Small intestine (tissue), 7 donors: Measurements from ENCODE around the gene PPP1R9A. TPM values are rescaled to one million over a fixed set of nuclear protein-coding genes. Genes with fewer than 3 reads are reported as not detected.

Source experiments
- DNase-seq, 2 donors: peaks; one replicate each; pipeline versions ENCODE4 v3.0.0 to v3.0.0-alpha.2; 2013
- FAIRE-seq: peaks from 2 replicates; lab custom pipeline; 2012; peaks lifted over from hg19 to GRCh38; lab: Jason Lieb, UNC
- H3K27ac ChIP-seq, 3 donors: one replicate each; pipeline ENCODE4 v1.5.1; 2013; ENCODE audit warnings: low read length in 2 of 3, mild to moderate bottlenecking in 2 of 3, control low read depth in 1 of 3, inconsistent platforms in 1 of 3, low read depth in 1 of 3, moderate library complexity in 1 of 3
- H3K27me3 ChIP-seq, 3 donors: one replicate each; pipeline ENCODE4 v1.6.1; 2013; ENCODE audit warnings: low read length in 3 of 3, inconsistent platforms in 1 of 3; ENCODE audit not compliant: control insufficient read depth in 3 of 3, insufficient read depth in 3 of 3
- H3K36me3 ChIP-seq, 3 donors: one replicate each; pipeline ENCODE4 v1.6.1; 2013; ENCODE audit warnings: low read length in 3 of 3, inconsistent platforms in 1 of 3, low read depth in 1 of 3, mild to moderate bottlenecking in 1 of 3, moderate library complexity in 1 of 3; ENCODE audit not compliant: control insufficient read depth in 3 of 3, insufficient read depth in 2 of 3
- H3K4me1 ChIP-seq, 3 donors: one replicate each; pipeline ENCODE4 v1.6.1; 2013; ENCODE audit warnings: low read length in 2 of 3, inconsistent platforms in 1 of 3, low read depth in 1 of 3, mild to moderate bottlenecking in 1 of 3, moderate library complexity in 1 of 3; ENCODE audit not compliant: control insufficient read depth in 3 of 3, insufficient read depth in 2 of 3
- H3K4me3 ChIP-seq, 3 donors: one replicate each; pipeline ENCODE4 v1.5.1; 2013; ENCODE audit warnings: low read length in 3 of 3, control low read depth in 1 of 3, inconsistent platforms in 1 of 3, low read depth in 1 of 3, mild to moderate bottlenecking in 1 of 3, moderate library complexity in 1 of 3
- H3K9me3 ChIP-seq, 2 donors: one replicate each; pipeline ENCODE4 v1.6.1; 2013; ENCODE audit warnings: low read depth in 1 of 2, low read length in 1 of 2; ENCODE audit not compliant: control insufficient read depth in 2 of 2, insufficient read depth in 1 of 2
- WGBS, 3 donors: extraction: QIAGEN DNeasy Blood & Tissue Kit; methylation state at CpG; one replicate each; pipeline ENCODE4 v1.1.7; 2013; 5-methylcytosine and 5-hydroxymethylcytosine counted together
- polyA plus RNA-seq, 4 donors: library from polyadenylated mRNA; stranded (reverse) in 3 of 4; unstranded in 1 of 4; fragments of 200-250 nt in 3 of 4; fragments of 120-200 nt in 1 of 4; gene quantifications; one replicate each; pipeline versions ENCODE4 v1.2.1 to v1.2.3, GENCODE V29; 2013
- donor health status: healthy with polysubstance abuse.
- donor health status: control.
- donor health status: control.
- donor health status: Bipolar disorder and iron deficiency.
- donor health status: healthy.

The PPP1R9A gene
- polyA plus RNA-seq, 4 donors, result 0.27 to 13.3 (median 1.6) TPM

DNA sequence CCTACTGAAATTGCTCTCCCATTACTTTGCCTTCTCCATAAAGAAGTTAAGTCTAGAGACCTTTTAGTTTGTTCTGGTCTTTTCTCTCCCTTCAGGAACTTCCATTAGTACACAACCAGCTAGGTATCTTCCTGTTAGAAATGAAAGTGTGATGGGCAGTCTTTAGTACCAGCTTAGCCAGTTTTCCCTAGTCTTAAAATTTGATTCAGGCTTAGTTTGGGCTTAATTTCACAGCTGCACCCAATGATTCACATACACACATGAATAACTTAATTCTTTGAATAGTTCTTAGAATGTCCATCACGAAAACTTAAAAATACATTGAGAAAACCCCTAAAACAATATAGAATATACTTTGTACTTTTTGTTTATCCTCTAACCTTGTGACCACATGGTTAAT, 2.4 kb upstream of the PPP1R9A start:
- no peak for FAIRE-seq
- Histone ChIP-seq H3K9me3 (no peaks in the 10 kb centered on the region), H3K27ac (no peak overlapping the region), H3K4me1 (peaks cover 0 to 10% (median 0%) of the 10 kb centered on the region in 3 donors), H3K36me3 (no peaks in the 10 kb centered on the region), H3K4me3 (no peak overlapping the region), H3K27me3 (no peaks in the 10 kb centered on the region)
- DNase-seq, result no peak
- WGBS, 3 donors, result 90 to 91% (median 91%) methylated on average over 1 of the region's 1 CpG

DNA sequence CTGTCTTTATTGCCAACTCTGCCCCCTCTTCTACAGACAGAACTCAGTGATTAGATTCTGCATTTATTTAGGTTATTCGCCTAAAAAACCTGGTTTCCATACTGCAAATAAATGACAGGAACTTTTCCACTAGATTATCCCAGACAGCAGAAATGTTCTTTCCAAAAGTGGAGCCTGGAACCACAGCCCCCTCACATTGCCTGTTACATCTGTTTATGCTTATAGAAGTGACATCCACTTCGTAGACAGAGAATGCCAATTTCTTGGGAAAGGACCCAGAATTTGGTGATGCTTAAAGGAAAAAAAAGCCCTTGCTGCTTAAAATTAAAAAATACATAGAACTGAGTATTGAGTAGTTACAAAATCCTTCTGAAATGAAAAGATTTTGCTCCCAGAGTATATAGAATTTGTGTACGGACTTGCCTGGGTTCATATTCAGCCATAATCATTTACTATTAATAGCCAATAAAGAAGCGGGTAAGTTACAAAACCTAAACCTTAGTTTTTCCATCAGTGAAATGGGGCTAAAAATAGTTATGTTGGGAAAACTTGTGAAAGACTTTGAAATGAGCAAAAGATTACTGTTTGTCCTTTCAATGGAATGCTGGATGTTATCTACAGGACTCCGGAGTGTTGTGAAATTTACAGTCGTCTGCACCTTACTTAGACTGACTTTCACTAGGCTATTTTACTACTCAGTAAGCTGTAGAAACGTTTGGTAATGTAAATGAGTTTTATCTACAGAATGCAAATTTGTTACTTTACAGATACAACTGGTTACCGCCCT, 1.1 kb upstream of the PPP1R9A start:
- H3K4me3 ChIP-seq, result no peak overlapping the region
- H3K27ac ChIP-seq, result peak overlapping the region in 1 of 3 donors; percentile 88
- no peaks in the 10 kb centered on the region for H3K9me3 ChIP-seq
- DNase-seq, result peak in 1 of 2 donors; percentile 72
- WGBS, 3 donors, result 81 to 87% (median 83%) methylated on average over 8 of the region's 8 CpGs
- no peak for FAIRE-seq
- H3K4me1 ChIP-seq, result peaks cover 0 to 10% (median 0%) of the 10 kb centered on the region in 3 donors
- no peaks in the 10 kb centered on the region for H3K27me3 ChIP-seq
- H3K36me3 ChIP-seq, result no peaks in the 10 kb centered on the region

DNA sequence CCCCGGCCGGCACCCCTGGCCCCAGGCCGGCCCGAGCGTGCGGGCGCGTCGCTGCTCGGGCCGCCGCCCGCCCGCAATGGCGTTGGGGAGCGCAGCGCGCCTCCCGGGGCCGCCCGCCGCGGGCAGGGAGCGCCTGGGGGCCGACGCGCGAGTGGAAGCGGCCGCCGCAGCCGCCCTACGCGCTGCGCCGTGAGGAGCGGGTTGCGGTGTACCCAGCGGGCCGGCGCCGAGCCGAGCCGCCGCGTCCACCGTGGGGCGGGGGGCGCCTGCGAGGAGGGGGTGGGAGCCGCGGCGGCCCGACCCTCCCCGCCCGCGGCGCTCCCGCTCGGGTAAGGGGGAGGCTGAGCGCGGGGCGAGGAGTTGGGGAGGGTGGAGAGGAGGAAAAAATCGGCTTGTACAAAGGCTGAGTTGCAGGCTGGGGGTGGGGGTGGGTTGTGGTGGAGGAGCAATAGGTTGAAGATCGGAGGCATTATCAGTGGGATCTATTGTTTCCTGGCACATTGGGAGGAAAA, 473 bp downstream of the PPP1R9A start:
- WGBS, 3 donors, result 1 to 2% (median 1%) methylated on average over 18 to 65 of the region's 65 CpGs
- Histone ChIP-seq H3K4me3 (peak overlapping the region; percentile 53 to 77 (median 67)), H3K9me3 (no peaks in the 10 kb centered on the region), H3K27ac (peak overlapping the region; percentile 9 to 88 (median 64)), H3K4me1 (peaks cover 0 to 13% (median 0%) of the 10 kb centered on the region in 3 donors), H3K36me3 (no peaks in the 10 kb centered on the region), H3K27me3 (no peaks in the 10 kb centered on the region)
- DNase-seq, result no peak
- FAIRE-seq, result no peak

DNA sequence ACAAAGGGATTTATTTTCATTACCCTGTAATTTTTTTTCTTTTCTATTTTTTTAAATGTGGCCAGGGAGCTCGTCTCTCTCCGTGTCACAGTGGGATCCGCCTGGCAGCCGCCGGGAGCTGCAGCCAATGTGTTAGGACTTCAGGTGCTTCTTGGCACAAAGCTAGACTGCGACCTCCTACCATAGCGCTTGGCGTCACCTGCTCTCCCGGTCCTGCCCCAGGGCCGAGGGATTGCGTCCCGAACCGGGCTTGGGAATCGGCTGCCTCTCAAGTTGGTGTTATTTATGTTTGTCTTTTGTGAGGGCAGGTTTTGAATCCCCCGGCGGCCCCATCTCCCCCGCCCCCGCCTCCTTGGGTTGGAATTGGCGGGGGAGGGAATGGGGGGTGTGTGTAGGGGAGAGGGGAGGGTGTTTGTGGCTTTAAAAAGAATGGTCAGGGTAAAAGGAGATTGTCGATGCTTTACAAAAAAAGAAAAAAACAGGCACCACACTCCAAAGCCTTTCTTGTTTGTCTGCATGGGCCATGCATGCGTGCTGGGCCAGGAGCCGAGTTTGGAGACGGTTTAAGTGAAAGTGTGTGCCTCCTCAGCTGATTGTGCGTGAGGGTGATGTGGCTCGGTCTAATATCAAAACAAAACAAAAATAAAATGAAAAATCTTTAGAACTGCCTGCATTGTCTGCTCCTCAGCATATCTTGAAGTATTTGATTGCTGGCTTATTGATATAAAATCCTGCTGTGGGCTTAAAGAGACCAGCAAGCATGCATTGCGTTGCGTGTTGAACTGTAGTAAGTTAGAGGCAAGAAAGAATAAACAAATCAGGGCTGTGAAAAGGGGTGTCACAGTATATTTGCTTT, 1.2 kb downstream of the PPP1R9A start:
- WGBS, 3 donors, result 2 to 5% (median 4%) methylated on average over 27 of the region's 27 CpGs
- no peaks in the 10 kb centered on the region for H3K36me3 ChIP-seq
- peak overlapping the region in 2 of 3 donors; percentile 64 to 81 for H3K27ac ChIP-seq
- FAIRE-seq (no peak), DNase-seq (peak; percentile 42 to 79)
- H3K4me3 ChIP-seq, result peak overlapping the region; percentile 53 to 77 (median 67)
- H3K27me3 ChIP-seq, result no peaks in the 10 kb centered on the region
- H3K9me3 ChIP-seq, result no peaks in the 10 kb centered on the region
- H3K4me1 ChIP-seq, result peaks cover 0 to 13% (median 0%) of the 10 kb centered on the region in 3 donors

DNA sequence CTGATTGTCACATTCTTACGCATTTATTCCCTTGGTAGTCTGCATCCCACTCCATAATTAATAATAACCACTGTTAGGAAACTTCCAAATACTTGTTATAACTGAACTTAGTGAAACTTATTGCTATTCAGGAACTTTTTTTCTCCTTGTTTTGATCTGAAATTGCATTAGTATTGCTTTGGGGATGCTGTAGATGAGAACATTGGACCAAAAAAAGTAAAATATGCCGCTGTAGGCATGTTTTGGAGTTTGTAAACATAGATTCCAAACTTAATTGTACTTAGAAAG, 1.7 kb downstream of the PPP1R9A start:
- H3K4me1 ChIP-seq, result peaks cover 0 to 13% (median 0%) of the 10 kb centered on the region in 3 donors
- H3K4me3 ChIP-seq, result peak overlapping the region in 1 of 3 donors; percentile 77
- no peaks in the 10 kb centered on the region for H3K27me3 ChIP-seq
- FAIRE-seq (no peak), DNase-seq (no peak)
- H3K9me3 ChIP-seq, result no peaks in the 10 kb centered on the region
- no peak overlapping the region for H3K27ac ChIP-seq
- no peaks in the 10 kb centered on the region for H3K36me3 ChIP-seq
- WGBS, 3 donors, result 36 to 64% (median 58%) methylated on average over 2 of the region's 2 CpGs

DNA sequence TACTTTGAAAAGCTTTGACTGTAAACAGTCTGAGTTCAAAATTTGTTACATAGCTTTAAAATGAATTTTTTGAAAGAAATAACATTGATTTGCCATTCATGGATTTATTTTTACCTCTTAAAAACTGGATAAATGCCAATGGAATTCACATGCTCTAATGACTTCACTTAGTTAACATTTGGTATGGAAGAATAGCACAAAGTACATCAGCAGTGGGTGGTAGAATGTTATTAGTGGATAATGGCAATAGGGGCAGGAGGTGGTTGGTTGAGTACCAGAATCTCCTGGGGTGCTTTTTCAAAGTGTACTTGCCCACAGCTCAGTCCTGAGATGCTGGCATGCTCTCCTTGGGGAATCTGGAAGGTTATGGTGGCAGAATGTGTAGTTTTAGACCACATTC, 4.7 kb downstream of the PPP1R9A start:
- DNase-seq (no peak), FAIRE-seq (no peak)
- Histone ChIP-seq H3K27me3 (no peaks in the 10 kb centered on the region), H3K9me3 (no peaks in the 10 kb centered on the region), H3K4me1 (peaks cover 0 to 11% (median 0%) of the 10 kb centered on the region in 3 donors), H3K4me3 (no peak overlapping the region), H3K36me3 (no peaks in the 10 kb centered on the region), H3K27ac (no peak overlapping the region)

DNA sequence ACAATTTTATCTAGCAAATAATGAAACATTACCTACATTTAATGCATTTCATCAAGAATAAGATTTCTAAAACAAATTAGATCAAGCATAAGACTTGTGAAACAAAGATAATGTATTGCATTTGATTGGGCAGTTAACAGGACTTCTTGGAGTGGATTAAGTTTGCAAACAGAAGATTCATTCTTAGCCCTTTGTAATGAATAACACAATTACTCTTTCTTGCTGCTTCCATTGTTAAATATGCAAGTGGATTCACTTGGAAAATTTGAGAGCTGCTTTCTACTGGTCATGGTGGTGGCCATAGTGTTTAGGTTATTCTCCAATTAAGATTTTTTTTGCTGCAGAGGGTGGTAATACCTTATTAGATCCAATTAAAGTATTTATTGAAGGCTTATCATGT, 6.0 kb downstream of the PPP1R9A start:
- Histone ChIP-seq H3K27me3 (no peaks in the 10 kb centered on the region), H3K36me3 (peaks cover 0 to 3% (median 0%) of the 10 kb centered on the region in 3 donors), H3K4me1 (peaks cover 0 to 8% (median 0%) of the 10 kb centered on the region in 3 donors), H3K4me3 (no peak overlapping the region), H3K9me3 (no peaks in the 10 kb centered on the region), H3K27ac (no peak overlapping the region)
- no peak for FAIRE-seq
- DNase-seq, result no peak

DNA sequence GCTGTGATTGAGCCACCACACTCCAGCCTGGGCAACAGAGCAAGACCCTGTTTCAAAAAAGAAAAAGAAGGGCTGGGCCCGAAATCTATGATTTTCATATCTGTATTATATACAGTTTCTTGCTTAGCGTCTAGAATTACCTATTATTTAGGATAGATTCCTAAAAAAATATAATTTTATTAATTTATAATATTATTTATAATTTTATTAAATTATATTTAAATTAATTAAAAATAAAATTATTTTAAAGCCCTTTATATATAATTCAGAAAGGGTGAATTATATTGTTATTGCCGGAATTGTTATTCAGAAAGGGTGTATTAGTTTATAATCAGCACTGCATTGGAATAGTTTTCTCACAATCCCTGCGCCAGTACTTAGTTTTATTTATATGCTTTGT, 14.5 kb downstream of the PPP1R9A start:
- no peaks in the 10 kb centered on the region for H3K4me1 ChIP-seq
- FAIRE-seq (peak; percentile 44), DNase-seq (no peak)
- peaks cover 0 to 8% (median 0%) of the 10 kb centered on the region in 3 donors for H3K36me3 ChIP-seq
- H3K27ac ChIP-seq, result no peak overlapping the region
- 85 to 94% (median 89%) methylated on average over 4 of the region's 4 CpGs for WGBS, 3 donors
- H3K27me3 ChIP-seq, result no peaks in the 10 kb centered on the region
- H3K4me3 ChIP-seq, result no peak overlapping the region
- no peaks in the 10 kb centered on the region for H3K9me3 ChIP-seq
